Measurements from ENCODE around the gene SFMBT1.

The SFMBT1 gene

GRCh38 chr3:52923963-52924362, 121.9 kb downstream of the SFMBT1 start:
- no peak for DNase-seq (ENCODE audit: low spot score)

DNA sequence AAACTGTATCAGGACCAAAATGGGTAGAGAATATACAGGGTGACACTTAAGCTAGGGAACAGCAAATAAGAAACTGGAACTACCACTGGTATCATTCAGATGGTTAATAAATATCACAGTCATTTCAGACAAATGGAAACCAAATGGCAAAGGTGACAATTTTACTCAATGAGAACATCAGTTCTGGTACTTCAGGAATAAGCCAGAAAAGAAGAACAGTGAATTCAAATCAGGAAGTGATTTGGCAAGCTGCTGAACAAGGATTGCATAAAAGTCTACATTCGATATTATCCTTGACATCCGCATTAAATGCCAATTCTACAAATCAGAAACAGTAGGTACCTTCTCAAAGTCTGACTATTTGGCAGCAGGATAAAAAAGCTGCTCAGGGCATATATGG, 125.0 kb downstream of the SFMBT1 start:
- no peak for DNase-seq (ENCODE audit: low spot score)

DNA sequence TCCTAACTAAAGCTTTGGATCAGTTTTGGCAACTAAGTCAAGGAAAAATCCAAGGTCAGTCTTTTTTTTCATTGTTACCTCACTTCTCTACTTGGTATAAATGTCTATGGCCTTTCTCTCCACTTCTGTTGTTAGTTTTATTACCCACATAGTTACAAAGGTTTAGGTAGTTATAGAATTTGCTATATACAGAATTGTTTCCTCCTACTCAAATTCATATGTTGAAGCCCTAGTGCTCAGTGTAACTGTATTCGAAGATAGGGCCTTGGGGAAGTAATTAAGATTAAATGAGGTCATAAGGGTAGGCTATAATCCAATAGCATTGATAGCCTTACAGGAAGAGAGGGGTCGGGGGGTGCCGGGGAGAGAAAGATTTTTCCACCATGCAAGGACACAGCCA, 128.8 kb downstream of the SFMBT1 start:
- DNase-seq (ENCODE audit: low spot score), result no peak

GRCh38 chr3:52915294-52915693, 130.6 kb downstream of the SFMBT1 start:
- DNase-seq (ENCODE audit: low spot score), result no peak

- no peak for DNase-seq (ENCODE audit: low spot score)
These were observed 132.8 kb downstream of the SFMBT1 start for GRCh38 chr3:52912885-52913731.

DNA sequence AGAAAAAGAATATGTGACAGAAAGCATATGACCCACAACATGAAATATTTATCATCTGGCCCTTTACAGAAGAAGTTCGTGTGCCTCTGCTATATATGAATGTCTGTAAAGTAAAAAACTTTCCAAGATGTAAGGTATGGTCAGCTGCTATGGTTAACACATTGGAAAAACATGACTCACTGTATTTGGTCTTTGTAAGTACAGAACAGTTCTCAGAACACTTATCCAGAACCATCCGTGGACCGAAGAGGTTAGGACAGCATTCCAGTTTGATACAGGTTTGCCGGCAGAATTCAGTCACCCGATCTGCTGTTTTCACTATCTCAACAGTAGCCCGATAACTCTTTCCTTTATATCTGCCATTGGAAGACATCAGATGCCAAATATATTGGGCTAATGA, 135.1 kb downstream of the SFMBT1 start:
- DNase-seq (ENCODE audit: low spot score), result no peak

DNA sequence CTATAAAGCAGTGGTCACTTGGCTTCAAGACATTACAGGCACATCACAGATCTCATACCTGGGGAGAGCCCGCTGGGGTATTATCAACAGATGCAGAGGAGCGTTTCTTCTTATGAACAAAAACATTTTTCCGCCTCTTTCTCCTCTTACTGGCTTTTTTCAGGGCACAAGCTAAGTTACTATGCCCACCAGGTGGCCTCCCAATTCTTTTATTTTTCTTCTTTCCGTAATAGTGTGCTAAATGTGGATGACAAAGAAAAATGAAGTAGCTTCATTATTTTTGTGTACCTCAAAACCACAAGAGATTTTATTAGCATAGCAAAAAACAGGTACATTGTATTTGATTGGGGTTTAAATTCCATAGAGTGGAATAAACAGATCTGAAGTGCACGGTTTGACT, 138.4 kb downstream of the SFMBT1 start:
- DNase-seq (ENCODE audit: low spot score), result no peak

- no peak for DNase-seq (ENCODE audit: low spot score)
These were observed 141.3 kb downstream of the SFMBT1 start for GRCh38 chr3:52904552-52904951.

DNA sequence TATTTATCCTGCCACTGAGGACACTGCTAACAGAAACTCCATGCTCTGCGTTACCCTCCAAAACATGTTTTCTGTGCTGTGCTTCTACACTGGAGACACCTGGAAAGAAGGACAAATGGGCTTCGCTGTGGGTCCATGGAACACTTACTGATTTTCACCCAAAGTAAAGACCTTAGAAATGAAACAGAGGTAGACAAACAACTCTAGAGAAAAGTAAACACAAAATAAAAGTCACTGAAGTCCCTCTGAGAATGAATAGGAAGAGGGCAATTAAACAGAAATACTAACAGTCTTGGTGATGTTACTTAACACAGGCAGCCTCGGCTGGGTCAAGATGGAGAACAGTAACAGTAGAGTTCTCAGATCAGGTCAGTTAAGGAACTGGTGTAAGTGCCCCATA, 141.9 kb downstream of the SFMBT1 start:
- no peak for DNase-seq (ENCODE audit: low spot score)

GRCh38 chr3:52897130-52898122, 148.4 kb downstream of the SFMBT1 start, which contains the start of gene STIMATE:
STIMATE (minus strand) TSS chr3:52897548; CDS start chr3:52897450, 98 bp downstream.
- peak; percentile 88 for DNase-seq (ENCODE audit: low spot score)

GRCh38 chr3:52896613-52897012, 149.3 kb downstream of the SFMBT1 start:
- no peak for DNase-seq (ENCODE audit: low spot score)

- DNase-seq (ENCODE audit: low spot score), result no peak
These were observed 149.7 kb downstream of the SFMBT1 start for GRCh38 chr3:52896151-52896550.

DNA sequence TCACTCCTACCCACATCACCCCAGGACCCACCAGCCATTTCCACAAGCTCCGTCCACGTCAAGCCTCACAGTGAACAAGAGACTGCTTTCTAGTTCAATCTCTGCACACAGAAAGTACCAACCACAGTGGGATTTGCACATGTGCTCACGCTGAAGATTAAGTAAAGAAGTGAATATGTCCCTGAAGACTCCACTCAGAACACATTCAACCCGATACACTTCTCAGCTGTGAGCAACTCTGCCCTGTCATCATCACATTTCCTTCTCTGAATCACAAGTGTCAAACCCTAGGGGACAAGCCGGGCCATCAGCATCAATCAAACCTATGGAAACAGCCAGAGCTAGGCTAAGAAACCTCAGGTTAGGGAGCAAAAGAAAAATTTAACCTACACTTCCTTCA, 150.5 kb downstream of the SFMBT1 start:
- DNase-seq (ENCODE audit: low spot score), result no peak

GRCh38 chr3:52894756-52895155, 151.1 kb downstream of the SFMBT1 start:
- no peak for DNase-seq (ENCODE audit: low spot score)

DNA sequence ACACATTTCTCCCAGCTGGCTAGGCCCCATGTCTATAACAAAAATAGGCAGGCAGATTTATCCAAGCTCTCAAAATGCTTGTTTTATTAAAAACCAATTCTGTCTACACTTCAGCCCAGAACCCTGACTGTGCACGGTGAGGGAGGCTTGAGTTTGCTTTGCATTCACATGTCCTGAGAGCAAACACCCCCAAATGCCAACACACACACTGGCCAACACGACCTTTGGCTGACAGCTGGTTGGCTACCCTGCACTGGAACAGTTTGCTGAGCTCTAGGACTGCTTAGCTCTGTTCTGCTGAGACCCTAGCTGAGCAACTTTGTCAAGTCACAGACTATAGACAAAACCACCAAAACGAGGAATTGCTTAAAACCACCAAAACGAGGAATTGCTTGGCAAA, 152.2 kb downstream of the SFMBT1 start:
- DNase-seq (ENCODE audit: low spot score), result no peak

DNA sequence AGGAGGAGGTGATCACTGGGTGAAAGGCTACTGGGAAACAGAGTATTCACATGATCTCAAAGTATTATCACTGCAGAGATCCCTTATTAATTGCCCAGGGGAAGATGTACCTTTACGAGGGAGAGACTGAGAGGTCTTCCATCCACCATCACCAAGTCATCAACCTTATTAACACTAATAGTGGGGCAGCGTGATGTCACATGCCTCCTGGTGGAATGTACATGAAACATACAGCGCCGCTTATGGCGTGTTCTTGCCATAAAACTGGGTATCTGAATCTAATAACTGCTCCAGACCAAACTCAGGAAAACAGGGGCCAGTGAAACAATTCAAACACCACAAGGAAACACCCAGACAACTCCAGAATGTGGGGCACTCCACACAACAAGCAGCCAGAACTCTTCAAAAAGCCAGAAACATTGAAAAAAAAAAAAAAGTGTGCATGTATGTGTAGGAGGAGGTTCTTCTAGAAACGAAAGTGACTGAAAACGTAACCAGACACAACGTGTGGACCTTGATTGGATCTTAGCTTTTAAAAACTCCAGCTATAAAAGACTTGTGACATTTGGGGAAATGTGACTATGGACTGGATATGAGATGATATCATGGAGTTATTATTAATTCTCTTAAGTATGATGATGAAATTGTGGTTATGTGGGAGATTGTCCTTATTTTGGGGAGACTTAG, 153.1 kb downstream of the SFMBT1 start:
- no peak for DNase-seq (ENCODE audit: low spot score)

GRCh38 chr3:52892290-52892624, 153.6 kb downstream of the SFMBT1 start:
- no peak for DNase-seq (ENCODE audit: low spot score)

DNA sequence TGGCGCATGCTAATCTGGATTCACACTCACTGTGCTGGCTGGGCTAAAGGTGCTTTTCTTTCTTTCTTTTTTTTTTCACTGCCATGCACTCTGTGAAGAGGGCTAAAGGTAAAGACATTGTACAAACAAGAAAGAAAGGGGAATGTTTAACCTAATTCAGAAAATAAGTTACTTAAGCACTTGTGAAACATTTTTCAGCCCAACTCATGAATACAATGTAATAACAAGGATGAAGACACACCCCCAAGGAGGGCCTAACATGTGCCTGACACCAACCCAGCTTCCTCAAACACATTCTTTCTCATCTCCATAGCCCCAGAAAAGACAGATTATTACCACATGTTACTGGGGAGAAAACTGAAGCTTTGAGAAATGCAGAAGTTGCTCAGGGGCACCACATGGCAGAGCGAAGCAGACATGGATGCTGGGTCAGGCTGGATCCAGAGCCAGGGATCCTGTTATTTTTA, 154.2 kb downstream of the SFMBT1 start:
- DNase-seq (ENCODE audit: low spot score), result no peak

DNA sequence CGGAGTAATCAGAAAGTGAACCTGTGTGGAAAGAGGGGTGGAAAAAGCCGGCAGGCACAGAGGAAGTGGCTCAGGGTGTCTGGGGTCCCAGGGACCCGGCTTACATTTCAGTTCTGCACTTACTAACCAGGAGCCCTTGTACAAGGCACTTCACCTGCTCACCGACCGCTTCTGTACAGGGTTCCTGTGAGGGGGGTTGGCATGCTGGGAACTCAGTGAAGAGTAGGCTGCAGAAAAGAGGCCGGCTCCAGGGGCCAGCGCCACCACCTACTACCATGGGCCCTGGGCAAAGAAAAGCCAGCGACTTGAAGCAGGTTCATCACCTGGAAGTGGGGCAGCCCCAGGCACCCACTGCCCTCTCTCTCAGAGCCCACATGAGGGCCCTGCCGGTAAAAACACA, 154.7 kb downstream of the SFMBT1 start:
- DNase-seq (ENCODE audit: low spot score), result no peak

DNA sequence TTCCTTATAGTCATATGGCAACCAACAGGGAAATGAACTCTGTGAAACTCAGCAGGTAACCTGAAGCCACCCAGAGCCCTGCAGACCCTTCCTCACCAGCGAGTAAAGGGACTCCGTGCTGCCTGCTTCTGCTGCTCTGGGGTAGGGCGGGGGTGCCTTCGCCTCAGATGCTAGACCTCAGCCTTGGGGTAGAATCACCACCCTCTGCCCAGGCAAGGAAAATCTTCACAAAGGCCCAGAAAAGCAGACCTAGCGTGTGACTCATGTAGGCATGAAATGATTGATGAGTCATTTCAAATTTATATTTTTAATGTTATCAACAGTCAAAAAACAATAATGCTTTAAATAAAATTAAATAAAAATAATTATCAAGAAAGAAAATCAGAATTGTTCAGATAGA, 155.1 kb downstream of the SFMBT1 start:
- no peak for DNase-seq (ENCODE audit: low spot score)

GRCh38 chr3:52889901-52890300, 156.0 kb downstream of the SFMBT1 start:
- DNase-seq (ENCODE audit: low spot score), result no peak

DNA sequence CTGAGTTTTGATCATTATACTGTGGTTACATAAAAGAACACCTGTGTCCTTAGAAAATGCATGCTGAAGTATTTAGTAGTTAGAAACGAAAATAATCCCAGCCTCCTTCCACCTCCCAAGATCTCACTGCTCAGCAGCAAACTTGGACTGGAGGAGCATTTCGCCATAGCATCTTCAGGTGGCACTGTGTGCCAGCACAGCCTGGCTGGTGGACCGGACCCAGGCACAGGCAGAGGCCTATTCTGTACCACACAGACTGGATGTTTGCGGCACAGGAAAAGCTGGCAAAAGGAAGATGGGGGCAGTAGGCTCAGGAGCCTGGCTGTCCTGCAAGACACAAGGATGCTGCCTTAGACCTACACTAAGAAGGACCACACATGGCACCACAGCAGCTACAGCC, 158.7 kb downstream of the SFMBT1 start:
- DNase-seq (ENCODE audit: low spot score), result no peak
